ENCODE data around the gene ELANE.

Gene ELANE

GRCh38 chr19:861141-861755 is 9.1 kb downstream of the ELANE start:
- no peak for TF ChIP-seq CTCF (IDR thresholded peaks at IDR 0.05; ENCODE audit: low read depth, low read length, missing control alignments)
- no peak for DNase-seq (ENCODE audit: extremely low read depth, low read depth)
- H3K4me3 ChIP-seq (replicated peaks; ENCODE audit: low read depth, low read length) = no peak overlapping the region

- H3K4me3 ChIP-seq (replicated peaks; ENCODE audit: low read depth, low read length) = no peak overlapping the region
- DNase-seq (ENCODE audit: extremely low read depth, low read depth) = no peak
- peak; percentile 10 for TF ChIP-seq CTCF (IDR thresholded peaks at IDR 0.05; ENCODE audit: low read depth, low read length, missing control alignments)
These were observed 9.9 kb downstream of the ELANE start for GRCh38 chr19:861756-862580.

GRCh38 chr19:862581-863314 is 10.6 kb downstream of the ELANE start:
- H3K4me3 ChIP-seq (replicated peaks; ENCODE audit: low read depth, low read length) = no peak overlapping the region
- TF ChIP-seq CTCF (IDR thresholded peaks at IDR 0.05; ENCODE audit: low read depth, low read length, missing control alignments) = no peak
- no peak for DNase-seq (ENCODE audit: extremely low read depth, low read depth)

- DNase-seq (ENCODE audit: extremely low read depth, low read depth) = no peak
- TF ChIP-seq CTCF (IDR thresholded peaks at IDR 0.05; ENCODE audit: low read depth, low read length, missing control alignments) = no peak
- no peak overlapping the region for H3K4me3 ChIP-seq (replicated peaks; ENCODE audit: low read depth, low read length)
These were observed 11.2 kb downstream of the ELANE start for GRCh38 chr19:863315-863620.

- no peak overlapping the region for H3K4me3 ChIP-seq (replicated peaks; ENCODE audit: low read depth, low read length)
- TF ChIP-seq CTCF (IDR thresholded peaks at IDR 0.05; ENCODE audit: low read depth, low read length, missing control alignments) = no peak
- no peak for DNase-seq (ENCODE audit: extremely low read depth, low read depth)
These were observed 14.7 kb downstream of the ELANE start for GRCh38 chr19:866769-867300.

- H3K4me3 ChIP-seq (replicated peaks; ENCODE audit: low read depth, low read length) = no peak overlapping the region
- no peak for TF ChIP-seq CTCF (IDR thresholded peaks at IDR 0.05; ENCODE audit: low read depth, low read length, missing control alignments)
- DNase-seq (ENCODE audit: extremely low read depth, low read depth) = no peak
These were observed 15.2 kb downstream of the ELANE start for GRCh38 chr19:867301-867793.
